GM21423 (cell line): Measurements from ENCODE around the gene DLK1.

ENCODE experiments used
- ATAC-seq: cut with Tn5 transposase; IDR thresholded peaks from one replicate; pipeline ENCODE4 v1.9.1; 2021; ENCODE audit warnings: mild to moderate bottlenecking, moderate library complexity; ENCODE audit not compliant: unreplicated experiment

DLK1 gene

GRCh38 chr14:100755649-100756048, 29.0 kb downstream of the DLK1 start:
- no peak for ATAC-seq

DNA sequence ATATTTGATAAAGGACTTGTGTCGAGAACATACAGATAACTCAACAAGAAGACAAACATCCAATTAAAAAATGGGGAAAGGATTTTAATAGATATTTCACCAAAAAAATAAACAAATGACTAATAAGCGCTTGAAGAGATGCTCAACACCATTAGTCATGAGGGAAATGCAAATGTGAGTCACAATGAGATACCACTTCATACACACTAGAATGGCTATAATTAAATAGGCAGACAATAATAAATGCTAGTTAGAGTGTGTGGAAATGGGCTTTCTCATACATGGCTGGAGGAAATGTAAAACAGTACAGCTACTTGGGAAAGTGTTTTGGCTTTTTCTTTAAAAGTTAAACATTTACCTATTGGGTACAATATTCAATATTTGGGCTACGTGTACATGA, 34.8 kb downstream of the DLK1 start:
- no peak for ATAC-seq

DNA sequence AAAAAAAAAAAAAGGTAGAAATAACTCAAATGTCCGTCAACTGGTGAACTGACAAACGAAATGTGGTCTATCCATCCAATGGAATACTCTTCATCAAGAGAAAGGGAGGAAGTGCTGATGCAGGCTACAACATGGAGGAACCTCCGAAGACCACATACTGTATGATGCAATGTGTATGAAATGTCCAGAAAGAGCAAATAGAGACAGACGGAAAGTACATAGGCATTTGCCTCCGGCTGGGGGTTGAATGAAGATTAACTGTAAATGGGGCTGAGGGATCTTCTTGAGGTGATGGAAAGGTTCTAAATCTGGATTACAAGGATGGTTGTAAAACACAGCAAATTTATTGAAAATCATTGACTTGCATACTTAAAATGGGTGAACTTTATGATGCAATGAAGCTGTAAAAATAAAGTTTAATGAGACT, 35.4 kb downstream of the DLK1 start:
- ATAC-seq: no peak

- no peak for ATAC-seq
Observed at GRCh38 chr14:100762901-100763300, 36.2 kb downstream of the DLK1 start.

DNA sequence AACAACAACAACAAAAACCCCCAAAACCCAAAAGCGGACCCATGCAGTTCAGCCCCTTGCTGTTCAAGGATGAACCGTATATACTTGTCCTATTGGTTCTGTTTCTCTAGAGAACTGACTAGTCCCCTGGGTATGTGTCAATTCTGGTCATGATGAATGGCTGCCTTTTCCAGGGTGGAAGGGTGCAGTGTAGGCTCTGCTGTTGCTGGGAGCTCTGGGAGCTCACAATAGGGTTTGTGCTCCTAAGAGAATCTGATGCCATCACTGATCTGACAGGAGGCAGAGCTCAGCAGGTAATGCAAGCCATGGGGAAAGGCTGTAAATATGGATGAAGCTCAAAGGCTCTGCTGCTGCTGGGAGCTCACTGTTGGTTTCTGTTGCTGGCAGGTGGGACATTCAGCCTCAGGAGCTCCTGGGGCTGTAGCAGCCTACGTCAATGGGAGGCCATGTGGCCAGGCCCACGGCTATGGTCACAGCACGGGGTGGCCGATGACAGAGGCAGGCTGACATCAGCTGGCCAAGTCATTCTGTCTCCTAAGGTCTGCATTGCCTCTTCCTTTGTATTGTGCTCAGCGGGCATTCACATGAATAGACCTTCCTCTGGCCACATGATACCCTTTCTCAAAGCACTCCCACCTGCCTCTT, 37.9 kb downstream of the DLK1 start:
- ATAC-seq: no peak

- no peak for ATAC-seq
Observed at GRCh38 chr14:100765296-100765695, 38.6 kb downstream of the DLK1 start.

DNA sequence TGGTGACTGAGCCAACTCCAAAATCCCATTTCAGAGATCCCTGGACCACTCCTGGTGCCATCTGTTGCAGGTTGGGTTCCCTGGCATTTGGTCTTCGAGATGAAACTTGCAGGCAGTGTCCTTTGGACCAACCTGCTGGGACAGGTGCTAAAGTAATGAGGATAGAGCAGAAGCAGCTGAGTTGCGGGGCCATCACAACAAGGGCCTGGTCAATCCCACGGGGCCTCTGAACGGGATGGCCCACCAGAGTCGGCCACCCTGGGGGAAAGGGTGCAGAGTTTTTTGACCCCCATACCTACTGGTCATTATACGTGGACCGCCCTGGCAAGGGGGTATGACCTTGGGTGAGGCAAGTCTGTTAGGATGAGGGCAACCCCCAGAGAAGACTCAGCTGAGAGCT, 39.3 kb downstream of the DLK1 start:
- no peak for ATAC-seq

- no peak for ATAC-seq
Observed at GRCh38 chr14:100767003-100767787, 40.5 kb downstream of the DLK1 start.

DNA sequence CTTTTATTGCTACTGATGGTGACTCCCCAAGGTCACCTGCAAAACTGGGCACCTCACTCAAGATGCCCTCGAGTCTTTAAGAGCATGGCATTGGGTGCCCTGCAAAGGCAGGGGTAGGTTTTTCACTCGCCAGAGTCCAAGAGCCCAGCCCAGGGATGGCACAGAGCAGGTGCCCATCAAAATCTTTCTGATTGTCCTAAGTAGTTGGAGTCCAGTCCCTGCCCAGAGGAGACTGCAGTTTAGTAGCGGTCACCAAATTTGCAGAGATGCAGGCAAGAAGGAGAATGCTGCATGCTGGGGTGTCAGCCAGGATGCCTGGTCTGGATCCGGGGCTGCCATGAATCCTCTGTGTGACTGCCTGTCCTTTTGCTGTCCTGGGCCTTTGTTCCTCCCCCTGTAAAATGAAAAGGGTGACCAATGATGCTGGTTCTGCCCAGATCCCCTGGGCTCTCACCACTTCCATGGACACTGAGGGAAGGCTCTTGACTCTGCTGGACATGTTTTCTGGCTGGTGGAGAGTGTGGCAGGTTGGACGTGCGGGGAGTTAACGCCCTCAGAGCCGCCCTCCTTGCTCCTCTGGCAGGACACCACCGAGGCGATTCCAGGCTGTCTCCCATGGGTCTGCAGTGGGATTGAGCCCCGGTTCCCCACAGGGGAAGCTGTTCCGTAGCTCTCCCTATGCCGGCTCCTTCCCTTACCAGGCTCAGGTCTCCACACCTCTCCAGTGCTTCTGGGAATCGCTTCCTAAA, 41.3 kb downstream of the DLK1 start:
- ATAC-seq: no peak

DNA sequence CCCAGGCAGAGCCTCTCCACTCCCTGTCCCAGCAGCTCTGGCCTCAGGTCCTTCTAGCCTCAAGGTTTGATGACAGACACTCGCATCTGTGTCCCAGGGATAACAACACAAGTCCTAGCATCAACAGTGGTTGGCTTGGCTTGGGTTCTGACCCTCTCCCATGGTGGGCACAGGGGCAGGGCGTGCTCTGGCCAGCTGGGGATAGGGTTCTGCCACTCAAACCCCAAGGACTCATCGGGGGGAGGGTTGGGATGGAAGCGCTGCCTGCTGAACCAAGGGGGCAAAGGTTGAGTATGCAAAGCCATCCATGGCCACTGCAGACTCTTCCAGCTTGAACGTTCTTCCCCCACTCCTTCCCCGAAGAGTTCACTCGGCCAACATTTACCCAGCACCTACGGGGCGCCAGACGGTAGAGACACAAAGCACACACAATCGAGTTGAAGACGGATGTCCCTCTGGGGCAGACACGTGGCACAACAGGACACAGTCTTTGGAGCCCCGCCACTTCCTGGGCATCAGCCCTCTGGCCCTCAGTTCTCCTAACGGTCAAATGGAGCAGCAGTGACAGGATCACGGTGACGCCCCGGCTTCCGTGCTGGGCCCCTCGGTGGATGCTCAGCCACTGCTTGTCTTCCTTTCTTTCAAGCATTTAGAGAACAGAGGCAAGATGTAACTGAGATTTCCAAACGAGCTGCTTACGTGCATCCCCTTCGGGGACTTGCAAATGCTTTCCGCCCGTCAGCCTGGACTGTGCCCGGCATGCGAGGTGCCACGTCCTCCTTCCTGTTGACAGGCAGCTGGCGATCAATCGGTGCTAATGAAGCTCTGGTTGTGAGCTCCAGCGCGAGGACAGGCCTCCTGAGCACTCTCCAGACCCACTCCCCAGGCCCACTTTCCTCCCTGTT, 42.6 kb downstream of the DLK1 start:
- no peak for ATAC-seq

DNA sequence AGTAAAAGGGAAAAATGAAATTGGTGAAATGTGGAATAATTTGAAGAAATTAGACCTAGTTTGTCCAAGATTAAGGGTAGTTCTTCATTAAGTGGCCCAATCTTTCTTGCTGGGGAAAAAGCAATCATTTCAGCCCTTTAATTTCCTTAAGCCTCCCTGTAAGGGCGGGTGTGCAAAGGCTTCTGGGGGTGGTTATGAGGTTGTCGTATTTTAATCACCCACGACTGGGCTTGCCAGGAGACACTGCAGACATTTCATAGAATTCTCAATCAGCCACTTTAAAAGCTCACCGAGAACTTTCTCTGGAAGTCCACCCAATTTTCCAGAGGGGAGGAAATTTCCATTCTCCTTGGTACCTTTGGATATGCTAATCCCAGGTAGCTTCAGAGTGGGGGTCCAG, 43.4 kb downstream of the DLK1 start:
- no peak for ATAC-seq

DNA sequence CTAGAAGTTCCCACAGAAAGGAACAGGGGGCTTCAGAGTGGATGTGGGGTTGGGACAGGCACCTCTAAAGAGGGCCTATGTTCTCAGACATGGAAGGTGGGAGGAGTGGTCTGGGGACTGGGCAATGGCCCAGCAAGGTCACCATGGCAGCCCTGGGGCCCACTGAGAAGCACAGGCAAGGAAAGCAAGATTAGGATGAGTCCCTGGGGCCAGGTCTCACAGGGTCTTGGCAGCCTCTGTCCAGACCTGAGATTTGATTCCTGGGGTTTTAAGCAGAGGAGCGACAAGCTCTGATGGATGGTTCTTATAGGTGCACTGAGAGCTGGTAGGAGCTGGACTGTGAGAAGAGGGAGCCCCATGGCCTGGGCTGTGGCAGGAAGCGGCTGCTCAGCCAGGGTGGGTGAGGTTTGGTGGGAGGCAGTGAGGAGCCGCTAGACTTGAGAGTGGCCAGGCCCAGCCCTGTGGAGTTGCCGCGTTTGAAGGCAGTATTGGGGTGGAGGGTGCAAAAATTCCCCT, 44.0 kb downstream of the DLK1 start:
- no peak for ATAC-seq

DNA sequence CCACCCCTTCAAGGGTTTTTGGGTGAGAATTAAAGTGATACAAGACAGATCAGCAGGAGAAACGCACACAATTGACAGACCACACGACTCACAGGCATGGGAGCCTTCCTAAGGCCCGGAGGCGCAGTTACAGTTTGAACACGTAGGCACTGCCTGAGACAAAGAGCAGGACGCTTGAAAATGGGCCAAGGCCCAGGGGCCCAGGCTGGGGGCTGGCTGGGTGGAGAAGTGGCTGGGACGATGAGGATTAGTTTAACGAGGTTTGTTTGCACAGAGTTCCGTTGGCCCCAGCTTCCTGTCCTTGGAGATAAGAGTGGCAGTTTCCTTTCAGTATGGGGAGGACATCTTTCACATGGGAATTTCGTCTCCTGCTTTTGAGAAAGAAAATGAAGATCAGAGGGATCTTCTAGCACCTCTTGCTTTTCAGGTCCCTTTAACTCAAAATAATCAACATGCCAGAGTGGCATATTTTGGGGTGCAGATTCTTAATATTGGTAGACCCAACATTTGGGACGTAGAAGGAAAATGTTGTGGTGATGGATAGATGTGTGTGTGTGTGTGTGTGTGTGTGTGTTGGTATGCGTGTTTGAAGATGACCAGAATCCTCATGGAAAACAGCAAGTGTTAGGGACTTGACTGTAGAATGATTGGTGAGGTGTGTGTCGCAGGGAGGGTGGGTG, 44.6 kb downstream of the DLK1 start:
- no peak for ATAC-seq

- no peak for ATAC-seq
Observed at GRCh38 chr14:100772607-100773165, 46.0 kb downstream of the DLK1 start.

DNA sequence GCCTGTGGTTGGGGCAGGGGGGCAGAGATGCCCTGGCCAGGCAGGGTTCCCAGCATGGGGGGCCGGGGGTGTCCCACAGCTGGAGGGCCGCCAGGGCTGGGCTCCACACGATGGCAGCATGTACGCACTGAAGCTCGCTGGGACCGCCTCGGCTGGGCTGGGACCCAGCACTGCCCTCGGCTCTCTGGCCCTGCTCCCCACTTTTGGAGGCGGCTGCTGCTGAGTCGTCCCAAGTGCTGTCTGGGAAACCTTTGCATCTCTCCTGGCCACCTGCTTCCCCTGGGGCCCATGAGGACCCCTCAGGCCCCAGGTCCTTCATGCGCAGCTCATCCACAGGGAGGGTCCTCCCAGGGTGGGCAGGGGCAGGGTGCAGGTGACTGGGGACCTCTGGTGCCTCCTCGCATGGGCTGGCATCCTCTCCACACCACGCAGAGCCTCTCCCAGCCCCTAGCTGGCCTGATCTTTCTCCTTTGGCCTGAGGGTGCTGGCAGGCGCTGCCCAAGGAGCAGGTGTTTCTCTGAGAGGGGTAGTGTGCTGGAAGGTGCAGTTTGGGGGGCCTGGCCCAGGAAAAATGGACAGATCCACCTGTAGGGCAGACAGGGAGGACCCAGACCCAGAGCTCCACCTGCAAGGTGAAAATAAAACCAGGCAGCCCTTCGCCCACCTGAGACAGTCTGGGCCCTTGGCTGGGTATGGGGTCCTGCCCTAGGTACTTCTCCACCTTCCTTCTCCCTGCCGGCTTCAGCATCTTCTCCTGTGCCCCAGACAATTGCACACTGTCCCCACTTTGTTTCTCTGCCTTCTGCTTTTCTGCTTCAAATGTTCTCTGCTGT, 46.9 kb downstream of the DLK1 start:
- no peak for ATAC-seq

GRCh38 chr14:100774164-100774537, 47.5 kb downstream of the DLK1 start:
- no peak for ATAC-seq

GRCh38 chr14:100775351-100775830, 48.7 kb downstream of the DLK1 start:
- ATAC-seq: no peak

DNA sequence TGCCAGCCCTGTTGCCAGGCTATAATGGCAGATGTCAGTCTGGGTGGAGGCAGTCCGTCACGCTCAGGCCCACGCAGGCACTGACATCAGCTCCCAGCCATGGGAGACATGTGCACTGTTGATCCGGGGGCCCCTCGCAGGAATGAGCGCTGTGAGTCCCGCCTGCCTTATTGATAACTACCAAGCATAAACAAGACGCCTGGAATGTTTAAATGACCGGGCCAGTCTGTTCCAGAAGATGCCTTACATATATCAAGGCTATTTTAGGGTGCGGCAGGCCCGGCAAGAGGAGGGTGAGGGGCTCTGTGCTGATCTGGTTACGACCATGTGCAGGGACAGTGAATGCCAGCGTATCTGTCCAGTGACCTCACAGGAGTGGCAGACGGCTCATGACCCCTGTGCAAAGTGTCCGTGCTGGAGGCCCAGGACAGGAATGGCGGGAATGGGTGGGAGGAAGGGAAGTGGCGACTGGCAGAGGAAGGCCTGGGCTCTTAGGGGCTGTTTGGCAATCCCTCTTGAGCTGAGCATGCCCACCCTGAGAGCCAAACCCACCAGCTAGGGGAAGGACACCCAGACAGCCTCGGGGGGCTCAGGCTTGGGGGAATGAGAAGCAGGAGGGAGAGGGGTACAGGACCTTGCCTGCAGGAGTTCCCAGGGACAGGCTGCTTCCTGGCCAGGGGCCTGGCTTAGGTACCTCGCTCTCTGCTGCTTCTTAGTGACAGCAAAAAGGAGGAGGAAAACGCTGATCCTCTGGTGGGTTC, 49.3 kb downstream of the DLK1 start:
- ATAC-seq: no peak
